ENCODE results near the gene FUT9. TPM values are rescaled to one million over a fixed set of nuclear protein-coding genes. Genes with fewer than 3 reads are reported as not detected.
A peak's percentile ranks its signal among the peaks of the same experiment; 100 is the strongest.

Gene FUT9
- total RNA-seq (2016; rRNA removed; fragmentation: Illumina TruSeq; extraction: Trizol) (not detected in 2 replicates), polyA plus RNA-seq (2011; rRNA removed) (under 0.01 and 0.01 TPM in 2 replicates), polyA minus RNA-seq (2011; rRNA and poly(A)+ RNA removed; ENCODE audit: low replicate concordance) (not detected in 2 replicates), Bru-seq, nascent RNA (percentile 5 among the genes with signal in this experiment), BruChase-seq, experiment 1, labeled RNA remaining after a 6-hour chase (percentile 2 among the genes with signal in this experiment), BruChase-seq, experiment 2, labeled RNA remaining after a 2-hour chase (percentile 5 among the genes with signal in this experiment)
- not detected in 2 replicates for total RNA-seq (2016; cell fraction: cytosol; rRNA removed; fragmentation: Illumina TruSeq; extraction: Trizol; ENCODE audit: low read depth)
- not detected in 2 replicates for total RNA-seq (2016; cell fraction: insoluble cytoplasmic fraction; rRNA removed; fragmentation: Illumina TruSeq; extraction: Trizol)
- not detected in 2 replicates for total RNA-seq (2016; cell fraction: membrane; rRNA removed; fragmentation: Illumina TruSeq; extraction: Trizol)
- total RNA-seq (2016; cell fraction: nucleus; rRNA removed; fragmentation: Illumina TruSeq; extraction: Trizol), result not detected in 2 replicates
- not detected in 2 replicates for polyA plus RNA-seq (2011; cell fraction: cytosol; rRNA removed)
- 0.05 TPM in 1 of 2 replicates, not detected in the other for polyA plus RNA-seq (2011; cell fraction: nucleus; rRNA removed)
- 0.01 and 0.03 TPM in 2 replicates for polyA plus RNA-seq (2012)
- polyA plus RNA-seq (2016; cell fraction: cytosol; fragmentation: Illumina TruSeq; extraction: Trizol; ENCODE audit: low read depth), result not detected in 2 replicates
- not detected in 2 replicates for polyA plus RNA-seq (2016; cell fraction: insoluble cytoplasmic fraction; fragmentation: Illumina TruSeq; extraction: Trizol; ENCODE audit: low read depth)
- not detected in 2 replicates for polyA plus RNA-seq (2016; cell fraction: membrane; fragmentation: Illumina TruSeq; extraction: Trizol; ENCODE audit: low read depth)
- polyA plus RNA-seq (2016; cell fraction: nucleus; fragmentation: Illumina TruSeq; extraction: Trizol; ENCODE audit: insufficient read depth, low read depth), result not detected in 2 replicates
- not detected in 2 replicates for polyA minus RNA-seq (2011; cell fraction: cytosol; rRNA and poly(A)+ RNA removed)
- polyA minus RNA-seq (2011; cell fraction: nucleus; rRNA and poly(A)+ RNA removed), result under 0.01 TPM in 2 replicates
- long read RNA-seq, experiment 1, result 0 reads
- long read RNA-seq, experiment 2, result 0 reads

DNA sequence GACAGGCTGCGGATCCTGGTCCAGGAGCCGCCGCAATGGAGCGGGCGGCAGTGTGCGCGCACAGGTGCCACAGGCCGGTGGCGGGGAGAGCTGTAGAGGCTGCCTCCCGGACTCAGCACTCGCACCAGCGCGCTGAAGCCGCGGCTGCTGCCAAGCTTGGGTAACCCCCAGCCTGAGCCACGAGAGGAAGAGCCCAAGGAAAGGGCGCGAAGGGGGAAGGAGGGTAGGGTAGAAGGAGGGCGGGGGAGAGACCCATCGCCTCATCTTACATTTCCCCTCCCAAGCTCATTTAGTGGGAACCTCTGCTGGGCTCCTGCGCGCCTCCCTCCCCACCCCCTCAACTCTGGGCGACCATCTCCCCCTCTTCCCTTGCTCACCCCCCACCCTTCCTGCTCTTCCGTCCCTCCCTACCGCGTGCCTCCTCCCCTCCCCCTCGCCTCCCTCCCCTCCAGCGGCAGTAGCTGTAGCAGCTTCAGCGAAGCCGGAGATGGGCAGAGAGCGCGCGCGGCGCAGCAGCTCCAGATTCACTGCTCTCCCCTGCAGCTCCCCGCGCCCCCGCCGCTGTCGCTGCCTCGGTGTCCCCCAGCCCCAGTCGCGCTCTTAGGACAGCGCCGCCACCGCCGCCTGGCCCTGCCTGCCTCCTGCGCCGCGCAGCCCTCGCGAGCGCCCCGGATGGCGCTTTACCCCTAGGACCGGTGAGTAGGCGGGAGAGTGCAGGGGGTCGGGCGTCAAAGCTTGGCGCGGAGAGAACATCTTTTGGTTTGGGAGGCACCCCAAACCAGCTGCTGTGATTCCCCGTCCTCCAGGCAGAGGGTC lies at the start of gene FUT9:
Gene FUT9, plus strand, starts transcription at position 457 of the 816 bp plus-strand sequence. CDS start 187,182 bp downstream, outside the sequence.
- no peak within 1 kb of the TSS for H2AFZ ChIP-seq (ENCODE audit: low read length)
- H4K20me1 ChIP-seq (ENCODE audit: insufficient read depth, low read length), result no peaks in the 10 kb centered on the region
- 13% methylated on average over 43 of the region's 62 CpGs for WGBS (ENCODE audit: low lambda C conversion rate)
- peak within 1 kb of the TSS; percentile 16; the same call in 1 of the 2 replicates for H3K4me2 ChIP-seq (ENCODE audit: low read depth, low read length)
- BruUV-seq (replicated peaks), result no TSS peak
- ChIA-PET CTCF (ENCODE audit: low intra/inter-chr PET ratio, low total read pairs) (no interaction called here), POLR2A (no interaction called here)
- H3K27ac ChIP-seq (ENCODE audit: extremely low read length, insufficient read depth, low read length), result no peak within 1 kb of the TSS
- ATAC-seq, result peak; percentile 96
- in situ Hi-C loops (cut with HindIII; ENCODE audit: extremely low pct_ligation_motif_present, low pct_unique_long_range_greater_than_20kb) (no loop called here), intact Hi-C loops (cut with micrococcal nuclease; ENCODE audit: unreplicated experiment) (no loop called here)
- DNase-seq (ENCODE audit: low spot score), result no peak
- H3K79me2 ChIP-seq (ENCODE audit: insufficient read depth, low read length), result no peaks in the 10 kb centered on the region
- H3K4me3 ChIP-seq (replicated peaks in 1 of 3; ENCODE audit: insufficient read depth in 1 of 3, low read depth in 2 of 3, low read length in 3 of 3), result peak within 1 kb of the TSS in 2 of 3 experiments; percentile 33 to 52; a peak in 3 of 6 replicates
- no peak for FAIRE-seq
- no peaks in the 10 kb centered on the region for H3K36me3 ChIP-seq (replicated peaks in 1 of 2; ENCODE audit: control insufficient read depth in 1 of 2, insufficient read depth in 2 of 2, low read length in 2 of 2)
- no peak within 1 kb of the TSS for H3K9ac ChIP-seq (ENCODE audit: insufficient read depth, low read depth, low read length)
- no peaks in the 10 kb centered on the region for H3K9me3 ChIP-seq (ENCODE audit: low read length)
- H3K27me3 ChIP-seq (ENCODE audit: control insufficient read depth in 1 of 2, insufficient read depth in 2 of 2, low read length in 2 of 2), result peaks cover 3 to 28% of the 10 kb centered on the region in 2 experiments; a peak in 3 of 5 replicates
- no peaks in the 10 kb centered on the region; the same call in 1 of the 2 replicates for H3K4me1 ChIP-seq (ENCODE audit: insufficient read depth, low read length)
- TF ChIP-seq MAFK (conservative IDR thresholded peaks at IDR 0.05 in 1 of 2, IDR thresholded peaks at IDR 0.05 in 1 of 2; ENCODE audit: low read length in 2 of 2), result no peak
- TF ChIP-seq SETDB1 (CRISPR knock-in tag; IDR thresholded peaks at IDR 0.05; ENCODE audit: borderline replicate concordance), result no peak
- TF ChIP-seq, protein P1, sequence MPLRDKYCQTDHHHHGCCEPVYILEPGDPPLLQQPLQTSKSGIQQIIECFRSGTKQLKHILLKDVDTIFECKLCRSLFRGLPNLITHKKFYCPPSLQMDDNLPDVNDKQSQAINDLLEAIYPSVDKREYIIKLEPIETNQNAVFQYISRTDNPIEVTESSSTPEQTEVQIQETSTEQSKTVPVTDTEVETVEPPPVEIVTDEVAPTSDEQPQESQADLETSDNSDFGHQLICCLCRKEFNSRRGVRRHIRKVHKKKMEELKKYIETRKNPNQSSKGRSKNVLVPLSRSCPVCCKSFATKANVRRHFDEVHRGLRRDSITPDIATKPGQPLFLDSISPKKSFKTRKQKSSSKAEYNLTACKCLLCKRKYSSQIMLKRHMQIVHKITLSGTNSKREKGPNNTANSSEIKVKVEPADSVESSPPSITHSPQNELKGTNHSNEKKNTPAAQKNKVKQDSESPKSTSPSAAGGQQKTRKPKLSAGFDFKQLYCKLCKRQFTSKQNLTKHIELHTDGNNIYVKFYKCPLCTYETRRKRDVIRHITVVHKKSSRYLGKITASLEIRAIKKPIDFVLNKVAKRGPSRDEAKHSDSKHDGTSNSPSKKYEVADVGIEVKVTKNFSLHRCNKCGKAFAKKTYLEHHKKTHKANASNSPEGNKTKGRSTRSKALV (CRISPR knock-in tag; IDR thresholded peaks at IDR 0.05), result 0 out of 2 replicates have a peak, but pooled peaks have one; percentile 44
- TF ChIP-seq, protein P2, sequence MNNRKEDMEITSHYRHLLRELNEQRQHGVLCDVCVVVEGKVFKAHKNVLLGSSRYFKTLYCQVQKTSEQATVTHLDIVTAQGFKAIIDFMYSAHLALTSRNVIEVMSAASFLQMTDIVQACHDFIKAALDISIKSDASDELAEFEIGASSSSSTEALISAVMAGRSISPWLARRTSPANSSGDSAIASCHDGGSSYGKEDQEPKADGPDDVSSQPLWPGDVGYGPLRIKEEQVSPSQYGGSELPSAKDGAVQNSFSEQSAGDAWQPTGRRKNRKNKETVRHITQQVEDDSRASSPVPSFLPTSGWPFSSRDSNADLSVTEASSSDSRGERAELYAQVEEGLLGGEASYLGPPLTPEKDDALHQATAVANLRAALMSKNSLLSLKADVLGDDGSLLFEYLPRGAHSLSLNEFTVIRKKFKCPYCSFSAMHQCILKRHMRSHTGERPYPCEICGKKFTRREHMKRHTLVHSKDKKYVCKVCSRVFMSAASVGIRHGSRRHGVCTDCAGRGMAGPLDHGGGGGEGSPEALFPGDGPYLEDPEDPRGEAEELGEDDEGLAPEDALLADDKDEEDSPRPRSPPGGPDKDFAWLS (CRISPR knock-in tag; IDR thresholded peaks at IDR 0.05; ENCODE audit: borderline replicate concordance), result no peak
- TF ChIP-seq, protein P3, sequence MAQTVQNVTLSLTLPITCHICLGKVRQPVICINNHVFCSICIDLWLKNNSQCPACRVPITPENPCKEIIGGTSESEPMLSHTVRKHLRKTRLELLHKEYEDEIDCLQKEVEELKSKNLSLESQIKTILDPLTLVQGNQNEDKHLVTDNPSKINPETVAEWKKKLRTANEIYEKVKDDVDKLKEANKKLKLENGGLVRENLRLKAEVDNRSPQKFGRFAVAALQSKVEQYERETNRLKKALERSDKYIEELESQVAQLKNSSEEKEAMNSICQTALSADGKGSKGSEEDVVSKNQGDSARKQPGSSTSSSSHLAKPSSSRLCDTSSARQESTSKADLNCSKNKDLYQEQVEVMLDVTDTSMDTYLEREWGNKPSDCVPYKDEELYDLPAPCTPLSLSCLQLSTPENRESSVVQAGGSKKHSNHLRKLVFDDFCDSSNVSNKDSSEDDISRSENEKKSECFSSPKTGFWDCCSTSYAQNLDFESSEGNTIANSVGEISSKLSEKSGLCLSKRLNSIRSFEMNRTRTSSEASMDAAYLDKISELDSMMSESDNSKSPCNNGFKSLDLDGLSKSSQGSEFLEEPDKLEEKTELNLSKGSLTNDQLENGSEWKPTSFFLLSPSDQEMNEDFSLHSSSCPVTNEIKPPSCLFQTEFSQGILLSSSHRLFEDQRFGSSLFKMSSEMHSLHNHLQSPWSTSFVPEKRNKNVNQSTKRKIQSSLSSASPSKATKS (CRISPR knock-in tag; IDR thresholded peaks at IDR 0.05), result no peak
- no peak for TF ChIP-seq PTBP1 (IDR thresholded peaks at IDR 0.05; ENCODE audit: low read depth, low read length, poor library complexity, severe bottlenecking)
- TF ChIP-seq, protein P4, sequence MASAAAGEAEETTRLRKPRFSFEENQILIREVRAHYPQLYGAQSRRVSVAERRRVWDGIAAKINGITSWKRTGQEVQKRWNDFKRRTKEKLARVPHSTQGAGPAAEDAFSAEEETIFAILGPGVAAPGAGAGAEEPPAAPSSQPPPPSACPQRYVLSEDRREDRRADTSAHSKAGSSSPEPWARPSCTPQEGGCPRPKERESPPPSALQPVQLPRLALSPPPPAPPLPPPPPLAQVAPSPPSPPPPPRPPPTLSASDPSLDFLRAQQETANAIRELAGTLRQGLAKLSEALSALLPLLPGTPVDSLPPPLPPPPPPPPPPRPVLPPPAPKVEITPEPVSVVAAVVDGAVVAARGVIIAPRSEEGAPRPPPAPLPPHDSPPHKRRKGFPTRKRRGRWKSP (CRISPR knock-in tag; IDR thresholded peaks at IDR 0.05), result peak; percentile 70; the same call in 1 of the 2 replicates
- TF ChIP-seq ZNF292 (CRISPR knock-in tag; IDR thresholded peaks at IDR 0.05; ENCODE audit: borderline replicate concordance, low read depth), result no peak
- no peak for TF ChIP-seq ZSCAN21 (CRISPR knock-in tag; IDR thresholded peaks at IDR 0.05; ENCODE audit: borderline replicate concordance)
- no peak for TF ChIP-seq ZMYM3 (CRISPR knock-in tag; IDR thresholded peaks at IDR 0.05)
